ENCODE results near the gene ARMH2. TPM values are rescaled to one million over a fixed set of nuclear protein-coding genes. Genes with fewer than 3 reads are reported as not detected.

The ARMH2 gene
- total and polyA plus RNA-seq, 3 experiments from 2014 or later: 0.55 to 0.78 TPM; not detected in 1

GRCh38 chr6:24795106-24795505 lies 3.6 kb downstream of the ARMH2 start:
- ChIA-PET CTCF (interaction anchor here (1.2 kb wide), 1 partner anchor 15 kb away, joined by 4 read pairs; no protein-coding TSS in a partner anchor), POLR2A (no interaction called here)
- Histone ChIP-seq H3K9me3 (ENCODE audit: low read length) (no peaks in the 10 kb centered on the region), H3K36me3 (ENCODE audit: insufficient read depth, low read length) (no peaks in the 10 kb centered on the region), H3K4me1 (ENCODE audit: insufficient read depth, low read length) (no peaks in the 10 kb centered on the region), H3K27ac (ENCODE audit: low read depth, low read length) (no peak overlapping the region), H3K4me3 (ENCODE audit: low read length) (no peak overlapping the region), H3K27me3 (ENCODE audit: insufficient read depth, low read length, poor library complexity, severe bottlenecking) (no peaks in the 10 kb centered on the region)
- no peak for DNase-seq
- Mint-ChIP-seq H3K27me3 (no peaks in the 10 kb centered on the region), H3K4me3 (no peak overlapping the region), H3K4me1 (peaks cover 4 to 5% (median 5%) of the 10 kb centered on the region in 3 donors), H3K36me3 (peaks cover 0 to 3% (median 1%) of the 10 kb centered on the region in 3 donors), H3K9me3 (no peaks in the 10 kb centered on the region), H3K27ac (no peak overlapping the region)

- POLR2A ChIA-PET: interaction anchor here (1.5 kb wide), 1 partner anchor 12 kb away, joined by 6 read pairs; no protein-coding TSS in a partner anchor
- Histone ChIP-seq H3K27ac (ENCODE audit: low read depth, low read length) (no peak overlapping the region), H3K27me3 (ENCODE audit: insufficient read depth, low read length, poor library complexity, severe bottlenecking) (no peaks in the 10 kb centered on the region), H3K4me1 (ENCODE audit: insufficient read depth, low read length) (no peaks in the 10 kb centered on the region), H3K9me3 (ENCODE audit: low read length) (no peaks in the 10 kb centered on the region), H3K36me3 (ENCODE audit: insufficient read depth, low read length) (no peaks in the 10 kb centered on the region), H3K4me3 (ENCODE audit: low read length) (no peak overlapping the region)
- Mint-ChIP-seq H3K36me3 (peaks cover 5 to 28% (median 6%) of the 10 kb centered on the region in 3 donors), H3K4me3 (no peak overlapping the region), H3K9me3 (no peaks in the 10 kb centered on the region), H3K27ac (no peak overlapping the region), H3K4me1 (no peaks in the 10 kb centered on the region), H3K27me3 (no peaks in the 10 kb centered on the region)
- no peak for DNase-seq
- CTCF ChIA-PET: no interaction called here
Observed at GRCh38 chr6:24788031-24788665, 10.6 kb downstream of the ARMH2 start.

GRCh38 chr6:24780206-24780605 lies 18.5 kb downstream of the ARMH2 start:
- CTCF ChIA-PET: no interaction called here
- H3K36me3 Mint-ChIP-seq: peaks cover 0 to 32% (median 6%) of the 10 kb centered on the region in 3 donors
- no peaks in the 10 kb centered on the region for H3K9me3 Mint-ChIP-seq
- no peak overlapping the region for H3K4me3 Mint-ChIP-seq
- no peak overlapping the region for H3K4me3 ChIP-seq (ENCODE audit: low read length)
- H3K9me3 ChIP-seq (ENCODE audit: low read length): no peaks in the 10 kb centered on the region
- peaks cover 9% of the 10 kb centered on the region for H3K36me3 ChIP-seq (ENCODE audit: insufficient read depth, low read length)
- no peak overlapping the region for H3K27ac Mint-ChIP-seq
- H3K27me3 ChIP-seq (ENCODE audit: insufficient read depth, low read length, poor library complexity, severe bottlenecking): no peaks in the 10 kb centered on the region
- peaks cover 12% of the 10 kb centered on the region for H3K4me1 ChIP-seq (ENCODE audit: insufficient read depth, low read length)
- POLR2A ChIA-PET: no interaction called here
- H3K27ac ChIP-seq (ENCODE audit: low read depth, low read length): no peak overlapping the region
- no peak for DNase-seq
- H3K4me1 Mint-ChIP-seq: peaks cover 24 to 41% (median 32%) of the 10 kb centered on the region in 3 donors
- no peaks in the 10 kb centered on the region for H3K27me3 Mint-ChIP-seq

GRCh38 chr6:24779416-24780016 lies 19.2 kb downstream of the ARMH2 start:
- Mint-ChIP-seq H3K36me3 (peaks cover 0 to 36% (median 6%) of the 10 kb centered on the region in 3 donors), H3K27ac (no peak overlapping the region), H3K27me3 (peaks cover 0 to 3% of the 10 kb centered on the region in 2 donors), H3K4me1 (peaks cover 25 to 41% (median 34%) of the 10 kb centered on the region in 3 donors), H3K4me3 (peak overlapping the region in 1 of 7 donors; percentile 1), H3K9me3 (no peaks in the 10 kb centered on the region)
- peaks cover 12% of the 10 kb centered on the region for H3K4me1 ChIP-seq (ENCODE audit: insufficient read depth, low read length)
- ChIA-PET POLR2A (interaction anchor here (1.2 kb wide), 1 partner anchor 238 kb away, joined by 3 read pairs; no protein-coding TSS in a partner anchor), CTCF (interaction anchor here (1.4 kb wide), 1 partner anchor 239 kb away, joined by 3 read pairs; no protein-coding TSS in a partner anchor)
- no peaks in the 10 kb centered on the region for H3K27me3 ChIP-seq (ENCODE audit: insufficient read depth, low read length, poor library complexity, severe bottlenecking)
- H3K9me3 ChIP-seq (ENCODE audit: low read length): no peaks in the 10 kb centered on the region
- H3K36me3 ChIP-seq (ENCODE audit: insufficient read depth, low read length): peaks cover 9% of the 10 kb centered on the region
- no peak for DNase-seq
- H3K27ac ChIP-seq (ENCODE audit: low read depth, low read length): no peak overlapping the region
- H3K4me3 ChIP-seq (ENCODE audit: low read length): no peak overlapping the region

GRCh38 chr6:24778878-24779277 lies 19.8 kb downstream of the ARMH2 start:
- Mint-ChIP-seq H3K36me3 (peaks cover 0 to 34% (median 6%) of the 10 kb centered on the region in 3 donors), H3K27ac (no peak overlapping the region), H3K4me1 (peaks cover 28 to 43% (median 36%) of the 10 kb centered on the region in 3 donors), H3K27me3 (peaks cover 0 to 3% of the 10 kb centered on the region in 2 donors), H3K9me3 (no peaks in the 10 kb centered on the region), H3K4me3 (no peak overlapping the region)
- POLR2A ChIA-PET: interaction anchor here (1.2 kb wide), 1 partner anchor 239 kb away, joined by 3 read pairs; no protein-coding TSS in a partner anchor
- CTCF ChIA-PET: interaction anchor here (1.4 kb wide), 1 partner anchor 239 kb away, joined by 3 read pairs; no protein-coding TSS in a partner anchor
- Histone ChIP-seq H3K9me3 (ENCODE audit: low read length) (no peaks in the 10 kb centered on the region), H3K27ac (ENCODE audit: low read depth, low read length) (no peak overlapping the region), H3K4me3 (ENCODE audit: low read length) (no peak overlapping the region), H3K36me3 (ENCODE audit: insufficient read depth, low read length) (peaks cover 9% of the 10 kb centered on the region), H3K4me1 (ENCODE audit: insufficient read depth, low read length) (peaks cover 15% of the 10 kb centered on the region), H3K27me3 (ENCODE audit: insufficient read depth, low read length, poor library complexity, severe bottlenecking) (no peaks in the 10 kb centered on the region)
- no peak for DNase-seq

- H3K9me3 ChIP-seq (ENCODE audit: low read length): no peaks in the 10 kb centered on the region
- no peak overlapping the region for H3K4me3 ChIP-seq (ENCODE audit: low read length)
- peaks cover 0 to 31% (median 6%) of the 10 kb centered on the region in 3 donors for H3K36me3 Mint-ChIP-seq
- H3K27me3 Mint-ChIP-seq: peaks cover 0 to 3% of the 10 kb centered on the region in 2 donors
- no peak for DNase-seq
- H3K27ac ChIP-seq (ENCODE audit: low read depth, low read length): no peak overlapping the region
- H3K4me1 Mint-ChIP-seq: peaks cover 28 to 46% (median 36%) of the 10 kb centered on the region in 3 donors
- H3K27me3 ChIP-seq (ENCODE audit: insufficient read depth, low read length, poor library complexity, severe bottlenecking): no peaks in the 10 kb centered on the region
- ChIA-PET CTCF (interaction anchor here (1.4 kb wide), 1 partner anchor 240 kb away, joined by 3 read pairs; no protein-coding TSS in a partner anchor), POLR2A (interaction anchor here (1.2 kb wide), 1 partner anchor 240 kb away, joined by 3 read pairs; no protein-coding TSS in a partner anchor)
- H3K27ac Mint-ChIP-seq: no peak overlapping the region
- no peaks in the 10 kb centered on the region for H3K9me3 Mint-ChIP-seq
- H3K4me3 Mint-ChIP-seq: peak overlapping the region in 2 of 7 donors; percentile 10 to 34
- H3K36me3 ChIP-seq (ENCODE audit: insufficient read depth, low read length): peaks cover 9% of the 10 kb centered on the region
- H3K4me1 ChIP-seq (ENCODE audit: insufficient read depth, low read length): peaks cover 15% of the 10 kb centered on the region
Observed at GRCh38 chr6:24778121-24778520, 20.6 kb downstream of the ARMH2 start.

- Histone ChIP-seq H3K27ac (ENCODE audit: low read depth, low read length) (no peak overlapping the region), H3K4me3 (ENCODE audit: low read length) (no peak overlapping the region)
Observed at GRCh38 chr6:24777227-24777626, 21.5 kb downstream of the ARMH2 start.

More at GRCh38 chr6:24777227-24777626, 21.5 kb downstream of the ARMH2 start:
- Mint-ChIP-seq H3K9me3 (no peaks in the 10 kb centered on the region), H3K36me3 (peaks cover 0 to 27% (median 4%) of the 10 kb centered on the region in 3 donors), H3K27me3 (peaks cover 0 to 3% of the 10 kb centered on the region in 2 donors), H3K4me3 (peak overlapping the region in 1 of 7 donors; percentile 11), H3K27ac (no peak overlapping the region), H3K4me1 (peaks cover 28 to 43% (median 36%) of the 10 kb centered on the region in 3 donors)
- H3K36me3 ChIP-seq (ENCODE audit: insufficient read depth, low read length): peaks cover 5% of the 10 kb centered on the region
- POLR2A ChIA-PET: no interaction called here
- CTCF ChIA-PET: no interaction called here
- peaks cover 15% of the 10 kb centered on the region for H3K4me1 ChIP-seq (ENCODE audit: insufficient read depth, low read length)
- no peak for DNase-seq
- no peaks in the 10 kb centered on the region for H3K27me3 ChIP-seq (ENCODE audit: insufficient read depth, low read length, poor library complexity, severe bottlenecking)
- H3K9me3 ChIP-seq (ENCODE audit: low read length): no peaks in the 10 kb centered on the region
